ENCODE data around the gene KCNA10. TPM values are rescaled to one million over a fixed set of nuclear protein-coding genes. Genes with fewer than 3 reads are reported as not detected.

Gene KCNA10
- polyA plus RNA-seq, 1 donor (not counting 4 experiments of a cell fraction or from before 2014, with no cell fraction given), result not detected

GRCh38 chr1:110545492-110545891 lies 26.5 kb upstream of the KCNA10 start:
- TF ChIP-seq, protein P1, sequence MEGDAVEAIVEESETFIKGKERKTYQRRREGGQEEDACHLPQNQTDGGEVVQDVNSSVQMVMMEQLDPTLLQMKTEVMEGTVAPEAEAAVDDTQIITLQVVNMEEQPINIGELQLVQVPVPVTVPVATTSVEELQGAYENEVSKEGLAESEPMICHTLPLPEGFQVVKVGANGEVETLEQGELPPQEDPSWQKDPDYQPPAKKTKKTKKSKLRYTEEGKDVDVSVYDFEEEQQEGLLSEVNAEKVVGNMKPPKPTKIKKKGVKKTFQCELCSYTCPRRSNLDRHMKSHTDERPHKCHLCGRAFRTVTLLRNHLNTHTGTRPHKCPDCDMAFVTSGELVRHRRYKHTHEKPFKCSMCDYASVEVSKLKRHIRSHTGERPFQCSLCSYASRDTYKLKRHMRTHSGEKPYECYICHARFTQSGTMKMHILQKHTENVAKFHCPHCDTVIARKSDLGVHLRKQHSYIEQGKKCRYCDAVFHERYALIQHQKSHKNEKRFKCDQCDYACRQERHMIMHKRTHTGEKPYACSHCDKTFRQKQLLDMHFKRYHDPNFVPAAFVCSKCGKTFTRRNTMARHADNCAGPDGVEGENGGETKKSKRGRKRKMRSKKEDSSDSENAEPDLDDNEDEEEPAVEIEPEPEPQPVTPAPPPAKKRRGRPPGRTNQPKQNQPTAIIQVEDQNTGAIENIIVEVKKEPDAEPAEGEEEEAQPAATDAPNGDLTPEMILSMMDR (optimal IDR thresholded peaks at IDR 0.05 in 1 of 3, IDR thresholded peaks at IDR 0.05 in 1 of 3, conservative IDR thresholded peaks at IDR 0.05 in 1 of 3; ENCODE audit: extremely low read depth in 1 of 3, insufficient read depth in 2 of 3, low read length in 3 of 3), result no peak
- TF ChIP-seq EZH2 (IDR thresholded peaks at IDR 0.05; ENCODE audit: low read length), result no peak
- H3K9me1 ChIP-seq (ENCODE audit: control insufficient read depth, extremely low read depth, insufficient read depth, low read length), result no peaks in the 10 kb centered on the region
- dilution Hi-C loops (cut with MboI; ENCODE audit: extremely low pct_ligation_motif_present, low sequenced_read_pairs), result no loop called here
- no peaks in the 10 kb centered on the region for H3K27me3 ChIP-seq (ENCODE audit: control insufficient read depth, extremely low read depth, insufficient read depth, low read length)
- H2AFZ ChIP-seq (ENCODE audit: control insufficient read depth, low read length), result no peak overlapping the region
- no peaks in the 10 kb centered on the region for H3K79me2 ChIP-seq (ENCODE audit: control insufficient read depth, insufficient read depth, low read length)
- H3K27ac ChIP-seq (ENCODE audit: control insufficient read depth, insufficient read depth, low read length), result no peak overlapping the region
- FAIRE-seq, result no peak
- no peaks in the 10 kb centered on the region for H3K36me3 ChIP-seq (ENCODE audit: control insufficient read depth in 2 of 2, extremely low read depth in 1 of 2, insufficient read depth in 2 of 2, low read length in 2 of 2)
- no peaks in the 10 kb centered on the region for H4K20me1 ChIP-seq (ENCODE audit: control insufficient read depth, extremely low read depth, insufficient read depth, low read length)
- no peak overlapping the region for H3K9ac ChIP-seq (ENCODE audit: control insufficient read depth, extremely low read depth, insufficient read depth, low read length)
- H3K4me3 ChIP-seq (ENCODE audit: control insufficient read depth in 2 of 3, extremely low read depth in 1 of 3, insufficient read depth in 2 of 3, low read depth in 1 of 3, low read length in 3 of 3), result no peak overlapping the region
- no peak for DNase-seq (ENCODE audit: low read depth, low spot score)
- no peaks in the 10 kb centered on the region for H3K9me3 ChIP-seq (ENCODE audit: control insufficient read depth, low read depth, low read length)
- no peaks in the 10 kb centered on the region for H3K4me1 ChIP-seq (ENCODE audit: control insufficient read depth, extremely low read depth, insufficient read depth, low read length)
- no peak overlapping the region for H3K4me2 ChIP-seq (ENCODE audit: control insufficient read depth, extremely low read depth, insufficient read depth, low read depth, low read length)

DNA sequence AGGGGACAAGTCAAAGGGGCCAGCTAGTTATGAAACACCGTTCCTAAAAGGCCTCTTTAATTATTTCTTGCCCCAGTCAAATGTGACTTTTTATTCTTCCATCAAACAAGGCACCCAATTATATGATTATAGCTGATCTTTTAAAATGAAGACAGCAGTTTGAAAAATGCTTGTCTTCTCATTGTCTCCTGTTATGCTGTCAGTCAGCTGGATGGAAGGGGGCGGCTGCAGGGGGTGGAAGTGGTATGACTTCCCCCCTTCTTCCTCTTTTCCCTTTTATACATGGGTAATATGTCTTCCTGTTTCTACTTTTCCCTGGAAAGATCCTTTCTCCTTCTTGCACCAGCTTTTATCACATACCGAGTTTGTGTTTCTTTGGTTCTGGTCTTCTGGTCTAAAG lies 25.8 kb upstream of the KCNA10 start:
- Histone ChIP-seq H3K36me3 (ENCODE audit: control insufficient read depth in 2 of 2, extremely low read depth in 1 of 2, insufficient read depth in 2 of 2, low read length in 2 of 2) (no peaks in the 10 kb centered on the region), H3K79me2 (ENCODE audit: control insufficient read depth, insufficient read depth, low read length) (no peaks in the 10 kb centered on the region), H3K4me1 (ENCODE audit: control insufficient read depth, extremely low read depth, insufficient read depth, low read length) (no peaks in the 10 kb centered on the region), H4K20me1 (ENCODE audit: control insufficient read depth, extremely low read depth, insufficient read depth, low read length) (no peaks in the 10 kb centered on the region), H3K27ac (ENCODE audit: control insufficient read depth, insufficient read depth, low read length) (no peak overlapping the region), H3K9ac (ENCODE audit: control insufficient read depth, extremely low read depth, insufficient read depth, low read length) (no peak overlapping the region), H3K9me1 (ENCODE audit: control insufficient read depth, extremely low read depth, insufficient read depth, low read length) (no peaks in the 10 kb centered on the region), H3K27me3 (ENCODE audit: control insufficient read depth, extremely low read depth, insufficient read depth, low read length) (no peaks in the 10 kb centered on the region), H3K9me3 (ENCODE audit: control insufficient read depth, low read depth, low read length) (no peaks in the 10 kb centered on the region), H3K4me2 (ENCODE audit: control insufficient read depth, extremely low read depth, insufficient read depth, low read depth, low read length) (no peak overlapping the region), H2AFZ (ENCODE audit: control insufficient read depth, low read length) (no peak overlapping the region), H3K4me3 (ENCODE audit: control insufficient read depth in 2 of 3, extremely low read depth in 1 of 3, insufficient read depth in 2 of 3, low read depth in 1 of 3, low read length in 3 of 3) (no peak overlapping the region)
- DNase-seq (ENCODE audit: low read depth, low spot score) (no peak), FAIRE-seq (no peak)
- TF ChIP-seq, protein P1 (optimal IDR thresholded peaks at IDR 0.05 in 1 of 3, IDR thresholded peaks at IDR 0.05 in 1 of 3, conservative IDR thresholded peaks at IDR 0.05 in 1 of 3; ENCODE audit: extremely low read depth in 1 of 3, insufficient read depth in 2 of 3, low read length in 3 of 3), result no peak
- no peak for TF ChIP-seq EZH2 (IDR thresholded peaks at IDR 0.05; ENCODE audit: low read length)
- dilution Hi-C loops (cut with MboI; ENCODE audit: extremely low pct_ligation_motif_present, low sequenced_read_pairs), result no loop called here

Data from keratinocyte (primary cell).